SK-N-SH (cell line): ENCODE data around the gene CCDC80. TPM values are rescaled to one million over a fixed set of nuclear protein-coding genes. Genes with fewer than 3 reads are reported as not detected.

Experiments
- CTCF ChIA-PET: fragments of 300-600, 350-600 bp; formaldehyde crosslinking; extraction: SDS; loops from one replicate; lab custom pipeline; 2021; lab: Yijun Ruan, JAX
- POLR2A ChIA-PET: fragments of 350-600 bp; sonication (Branson Sonifier 250); formaldehyde crosslinking; extraction: SDS; loops from one replicate; lab custom pipeline; 2020; ENCODE audit warnings: antibody characterized with exemption, inconsistent platforms; lab: Yijun Ruan, JAX
- DNase-seq: peaks from one replicate; pipeline ENCODE4 v3.0.0; 2012
- H2AFZ ChIP-seq: fragments of 200-600 bp; sonication (generic); 2 replicates; pipeline ENCODE4 v1.8.1; 2016; ENCODE audit warnings: antibody characterized with exemption, mild to moderate bottlenecking, low read depth
- H3F3A ChIP-seq: fragments of 200-600 bp; sonication (generic); replicated peaks from 2 replicates; pipeline ENCODE3; 2016; ENCODE audit warnings: antibody characterized with exemption, mild to moderate bottlenecking; ENCODE audit not compliant: insufficient read depth
- H3K27ac ChIP-seq, 2 experiments: fragments of 200-500 bp in 1 of 2; fragments of 200-600 bp in 1 of 2; sonication (Bioruptor generic) in 1 of 2; sonication (generic), shearing (Covaris generic) in 1 of 2; 2 replicates each; pipeline versions ENCODE4 v1.5.1 to v1.6.1; 2014 to 2016; ENCODE audit warnings: low read depth in 2 of 2, inconsistent platforms in 1 of 2, low read length in 1 of 2, mild to moderate bottlenecking in 1 of 2, mixed read lengths in 1 of 2
- H3K27me3 ChIP-seq: fragments of 200-600 bp; sonication (generic), shearing (Covaris generic); 2 replicates; pipeline ENCODE4 v1.6.1; 2016; ENCODE audit warnings: mixed run types; ENCODE audit not compliant: insufficient read depth
- H3K36me3 ChIP-seq, 2 experiments: fragments of 200-500 bp in 1 of 2; fragments of 200-600 bp in 1 of 2; sonication (Bioruptor generic) in 1 of 2; sonication (generic) in 1 of 2; replicated peaks in 1 of 2; 2 replicates each; pipeline versions ENCODE3 to v1.5.1; 2014 to 2016; ENCODE audit warnings: low read length in 1 of 2, mild to moderate bottlenecking in 1 of 2; ENCODE audit not compliant: insufficient read depth in 2 of 2, control insufficient read depth in 1 of 2
- H3K4me1 ChIP-seq, 2 experiments: fragments of 200-500 bp in 1 of 2; fragments of 200-600 bp in 1 of 2; sonication (Bioruptor generic) in 1 of 2; sonication (generic), shearing (Covaris generic) in 1 of 2; 2 replicates each; pipeline versions ENCODE4 v1.5.1 to v1.6.1; 2014 to 2016; ENCODE audit warnings: low read depth in 1 of 2, low read length in 1 of 2, mixed run types in 1 of 2; ENCODE audit not compliant: insufficient read depth in 2 of 2, control insufficient read depth in 1 of 2
- H3K4me2 ChIP-seq: fragments of 200-600 bp; sonication (generic), shearing (Covaris generic); 2 replicates; pipeline ENCODE4 v1.6.1; 2017; ENCODE audit warnings: mixed run types
- H3K4me3 ChIP-seq, 2 experiments: fragments of 200-500 bp in 1 of 2; fragments of 200-600 bp in 1 of 2; sonication (Bioruptor generic) in 1 of 2; sonication (generic), shearing (Covaris generic) in 1 of 2; 2 replicates each; pipeline versions ENCODE4 v1.5.1 to v1.8.1; 2014 to 2016; ENCODE audit warnings: low read depth in 2 of 2, inconsistent platforms in 1 of 2, low read length in 1 of 2, mild to moderate bottlenecking in 1 of 2, mixed read lengths in 1 of 2, moderate library complexity in 1 of 2
- H3K79me2 ChIP-seq: fragments of 200-600 bp; sonication (generic); 2 replicates; pipeline ENCODE4 v1.8.1; 2017; ENCODE audit warnings: mild to moderate bottlenecking; ENCODE audit not compliant: insufficient read depth
- H3K9ac ChIP-seq: fragments of 200-600 bp; sonication (generic); 2 replicates; pipeline ENCODE4 v1.6.1; 2017; ENCODE audit warnings: mixed run types
- H3K9me2 ChIP-seq: fragments of 200-600 bp; sonication (generic); 2 replicates; pipeline ENCODE4 v1.6.1; 2017; ENCODE audit warnings: mixed run types
- H3K9me3 ChIP-seq: fragments of 200-600 bp; sonication (generic); 2 replicates; pipeline ENCODE4 v1.6.1; 2017; ENCODE audit warnings: mixed run types, mild to moderate bottlenecking, moderate library complexity
- H4K20me1 ChIP-seq: fragments of 200-600 bp; sonication (generic); 2 replicates; pipeline ENCODE4 v1.6.1; 2017; ENCODE audit warnings: mild to moderate bottlenecking, mixed run types; ENCODE audit not compliant: insufficient read depth
- ELF1 ChIP-seq: IDR thresholded peaks from 2 replicates; pipeline ENCODE4 v1.4.0; 2012
- EP300 ChIP-seq, 2 experiments: IDR thresholded peaks; 2 replicates each; pipeline versions ENCODE4 v1.4.0 to v1.6.1; 2012; ENCODE audit warnings: borderline replicate concordance in 1 of 2, low read depth in 1 of 2, low read length in 1 of 2
- EZH2phosphoT487 ChIP-seq: fragments of 200-600 bp; sonication (generic); IDR thresholded peaks from 2 replicates; pipeline ENCODE4 v1.6.1; 2017; ENCODE audit warnings: low read depth, mixed run types, mild to moderate bottlenecking, antibody characterized with exemption, moderate library complexity, borderline replicate concordance
- FOSL2 ChIP-seq: IDR thresholded peaks from 2 replicates; pipeline ENCODE4 v1.4.0; 2012; ENCODE audit warnings: low read depth, mild to moderate bottlenecking, moderate library complexity, borderline replicate concordance
- FOXJ3 ChIP-seq: sonication (generic); formaldehyde crosslinking; IDR thresholded peaks from 2 replicates; pipeline ENCODE4 v1.5.1; 2020; ENCODE audit warnings: mild to moderate bottlenecking, missing genetic modification reagents
- GABPA ChIP-seq: IDR thresholded peaks from 2 replicates; pipeline ENCODE4 v1.4.0; 2012; ENCODE audit warnings: low read depth, mild to moderate bottlenecking
- GATA2 ChIP-seq: sonication (generic); formaldehyde crosslinking; IDR thresholded peaks from 2 replicates; pipeline ENCODE4 v1.5.0; 2020; ENCODE audit warnings: mild to moderate bottlenecking, missing genetic modification reagents
- JUND ChIP-seq: IDR thresholded peaks from 2 replicates; pipeline ENCODE4 v1.4.0; 2012
- MXI1 ChIP-seq: IDR thresholded peaks from 2 replicates; pipeline ENCODE4 v1.6.1; 2012; ENCODE audit warnings: mild to moderate bottlenecking, low read depth, low read length, improper control_type of control experiment
- NRF1 ChIP-seq: IDR thresholded peaks from 2 replicates; pipeline ENCODE4 v1.6.1; 2012; ENCODE audit warnings: low read depth, mild to moderate bottlenecking, low read length
- RFX5 ChIP-seq: IDR thresholded peaks from 2 replicates; pipeline ENCODE4 v1.6.1; 2012; ENCODE audit warnings: mild to moderate bottlenecking, improper control_type of control experiment, low read length
- RXRA ChIP-seq: IDR thresholded peaks from 2 replicates; pipeline ENCODE4 v1.4.0; 2012; ENCODE audit warnings: low read depth, mild to moderate bottlenecking, borderline replicate concordance
- SIN3A ChIP-seq: IDR thresholded peaks from 2 replicates; pipeline ENCODE4 v1.6.1; 2012; ENCODE audit warnings: low read depth, mild to moderate bottlenecking, low read length, moderate library complexity, borderline replicate concordance
- TEAD4 ChIP-seq: IDR thresholded peaks from 2 replicates; pipeline ENCODE4 v1.4.0; 2012; ENCODE audit warnings: mild to moderate bottlenecking, borderline replicate concordance; ENCODE audit not compliant: insufficient read depth
- WGBS: methylation state at CpG from one replicate; pipeline ENCODE4 v1.1.6; 2017; ENCODE audit warnings: low lambda C conversion rate; 5-methylcytosine and 5-hydroxymethylcytosine counted together
- polyA plus RNA-seq, 3 experiments: library from polyadenylated mRNA; depleted of rRNA; stranded (reverse); fragments of >200 nt; gene quantifications; 2 replicates each; pipeline ENCODE4 v1.2.3, GENCODE V29; 2012
- TF ChIP-seq, protein P1 (sequence below): fragments of 200-600 bp; sonication (generic); IDR thresholded peaks from 2 replicates; pipeline ENCODE4 v1.6.1; 2017; ENCODE audit warnings: antibody characterized with exemption, mild to moderate bottlenecking, moderate library complexity
- TF ChIP-seq, protein P2 (sequence below): IDR thresholded peaks from 2 replicates; pipeline ENCODE4 v1.4.0; 2012; ENCODE audit warnings: low read depth
- TF ChIP-seq, protein P3 (sequence below): fragments of 150-350 bp; IDR thresholded peaks from 2 replicates; pipeline ENCODE4 v1.6.1; 2016; ENCODE audit warnings: mild to moderate bottlenecking, low read depth, low read length
- TF ChIP-seq, protein P4 (sequence below): IDR thresholded peaks from 2 replicates; pipeline ENCODE4 v1.4.0; 2012; ENCODE audit warnings: low read depth, borderline replicate concordance

CCDC80 gene
- polyA plus RNA-seq, 1 of the 3 experiments (the other 2 are of a cell fraction), result 83.4 TPM

DNA sequence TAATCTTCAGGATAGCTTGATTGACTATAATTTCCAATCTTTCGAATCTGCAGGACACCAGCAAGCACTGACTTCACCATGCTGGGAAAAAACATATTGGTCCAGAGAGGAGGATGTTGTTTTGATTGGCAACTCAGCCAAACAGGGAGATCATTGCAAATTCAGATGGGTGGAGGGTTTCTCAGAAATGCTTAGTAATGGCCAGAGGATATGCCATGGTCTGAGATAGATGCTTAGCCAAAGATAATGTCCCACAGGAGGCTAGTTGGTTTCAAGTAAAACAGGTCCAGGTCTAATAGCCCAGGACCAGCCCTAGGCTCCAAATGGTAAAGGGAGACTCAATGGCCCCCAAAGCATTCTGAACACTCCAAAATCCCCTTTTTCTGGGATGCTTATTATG lies 46.7 kb upstream of the CCDC80 start (continued):
- TF ChIP-seq, protein P1, sequence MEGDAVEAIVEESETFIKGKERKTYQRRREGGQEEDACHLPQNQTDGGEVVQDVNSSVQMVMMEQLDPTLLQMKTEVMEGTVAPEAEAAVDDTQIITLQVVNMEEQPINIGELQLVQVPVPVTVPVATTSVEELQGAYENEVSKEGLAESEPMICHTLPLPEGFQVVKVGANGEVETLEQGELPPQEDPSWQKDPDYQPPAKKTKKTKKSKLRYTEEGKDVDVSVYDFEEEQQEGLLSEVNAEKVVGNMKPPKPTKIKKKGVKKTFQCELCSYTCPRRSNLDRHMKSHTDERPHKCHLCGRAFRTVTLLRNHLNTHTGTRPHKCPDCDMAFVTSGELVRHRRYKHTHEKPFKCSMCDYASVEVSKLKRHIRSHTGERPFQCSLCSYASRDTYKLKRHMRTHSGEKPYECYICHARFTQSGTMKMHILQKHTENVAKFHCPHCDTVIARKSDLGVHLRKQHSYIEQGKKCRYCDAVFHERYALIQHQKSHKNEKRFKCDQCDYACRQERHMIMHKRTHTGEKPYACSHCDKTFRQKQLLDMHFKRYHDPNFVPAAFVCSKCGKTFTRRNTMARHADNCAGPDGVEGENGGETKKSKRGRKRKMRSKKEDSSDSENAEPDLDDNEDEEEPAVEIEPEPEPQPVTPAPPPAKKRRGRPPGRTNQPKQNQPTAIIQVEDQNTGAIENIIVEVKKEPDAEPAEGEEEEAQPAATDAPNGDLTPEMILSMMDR, result no peak
- no peak for TF ChIP-seq JUND

DNA sequence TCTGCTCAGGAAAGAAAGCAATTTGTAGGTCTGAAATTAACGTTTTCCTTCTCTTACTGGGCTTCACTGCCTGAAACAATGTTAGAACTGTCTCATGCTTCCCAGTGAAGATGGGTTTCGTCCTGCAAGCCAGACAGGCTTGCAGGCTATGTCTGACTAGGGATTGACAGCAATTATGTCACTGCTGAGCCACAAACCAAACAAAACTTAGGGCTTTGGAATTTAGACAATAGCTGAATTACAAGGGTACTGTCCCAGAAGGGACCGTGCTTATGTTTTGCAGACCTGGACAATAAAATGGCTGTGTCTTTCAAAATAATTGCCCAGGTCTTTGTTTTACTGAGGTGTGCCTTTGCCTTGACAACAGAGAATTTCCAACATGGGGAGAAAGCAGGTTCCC lies 46.3 kb upstream of the CCDC80 start:
- 0 out of 4 replicates have a peak overlapping the region, but pooled peaks of 1 of the 2 experiments have one; percentile 11 for H3K27ac ChIP-seq
- no peaks in the 10 kb centered on the region for H3K9me3 ChIP-seq
- TF ChIP-seq EP300 (IDR thresholded peaks at IDR 0.05; ENCODE audit: borderline replicate concordance in 1 of 2, low read depth in 1 of 2, low read length in 1 of 2) (no peak), MXI1 (no peak), RFX5 (no peak), SIN3A (no peak), GATA2 (CRISPR knock-in tag) (no peak), FOSL2 (no peak), GABPA (no peak), ELF1 (no peak), EZH2phosphoT487 (no peak), TEAD4 (no peak), JUND (no peak), NRF1 (no peak), RXRA (no peak), FOXJ3 (CRISPR knock-in tag) (no peak)
- TF ChIP-seq, protein P2, sequence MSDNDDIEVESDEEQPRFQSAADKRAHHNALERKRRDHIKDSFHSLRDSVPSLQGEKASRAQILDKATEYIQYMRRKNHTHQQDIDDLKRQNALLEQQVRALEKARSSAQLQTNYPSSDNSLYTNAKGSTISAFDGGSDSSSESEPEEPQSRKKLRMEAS, result no peak
- TF ChIP-seq, protein P3, sequence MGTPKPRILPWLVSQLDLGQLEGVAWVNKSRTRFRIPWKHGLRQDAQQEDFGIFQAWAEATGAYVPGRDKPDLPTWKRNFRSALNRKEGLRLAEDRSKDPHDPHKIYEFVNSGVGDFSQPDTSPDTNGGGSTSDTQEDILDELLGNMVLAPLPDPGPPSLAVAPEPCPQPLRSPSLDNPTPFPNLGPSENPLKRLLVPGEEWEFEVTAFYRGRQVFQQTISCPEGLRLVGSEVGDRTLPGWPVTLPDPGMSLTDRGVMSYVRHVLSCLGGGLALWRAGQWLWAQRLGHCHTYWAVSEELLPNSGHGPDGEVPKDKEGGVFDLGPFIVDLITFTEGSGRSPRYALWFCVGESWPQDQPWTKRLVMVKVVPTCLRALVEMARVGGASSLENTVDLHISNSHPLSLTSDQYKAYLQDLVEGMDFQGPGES, result no peak
- TF ChIP-seq, protein P1, result no peak
- TF ChIP-seq, protein P4, sequence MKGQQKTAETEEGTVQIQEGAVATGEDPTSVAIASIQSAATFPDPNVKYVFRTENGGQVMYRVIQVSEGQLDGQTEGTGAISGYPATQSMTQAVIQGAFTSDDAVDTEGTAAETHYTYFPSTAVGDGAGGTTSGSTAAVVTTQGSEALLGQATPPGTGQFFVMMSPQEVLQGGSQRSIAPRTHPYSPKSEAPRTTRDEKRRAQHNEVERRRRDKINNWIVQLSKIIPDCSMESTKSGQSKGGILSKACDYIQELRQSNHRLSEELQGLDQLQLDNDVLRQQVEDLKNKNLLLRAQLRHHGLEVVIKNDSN, result no peak
- H3K9ac ChIP-seq, result no peak overlapping the region
- 74% methylated on average over 3 of the region's 3 CpGs for WGBS
- H3F3A ChIP-seq, result peaks cover 45% of the 10 kb centered on the region
- H3K36me3 ChIP-seq, result no peaks in the 10 kb centered on the region
- no peak for DNase-seq
- H3K27me3 ChIP-seq, result no peaks in the 10 kb centered on the region
- H3K4me3 ChIP-seq, result no peak overlapping the region
- no peaks in the 10 kb centered on the region for H3K9me2 ChIP-seq
- CTCF ChIA-PET, result no interaction called here
- no peaks in the 10 kb centered on the region for H4K20me1 ChIP-seq
- H2AFZ ChIP-seq, result peak overlapping the region; percentile 37; the same call in 1 of the 2 replicates
- POLR2A ChIA-PET, result no interaction called here
- H3K4me1 ChIP-seq, result peaks cover 8 to 43% of the 10 kb centered on the region in 2 experiments; a peak in 3 of 4 replicates
- no peaks in the 10 kb centered on the region for H3K79me2 ChIP-seq
- no peak overlapping the region for H3K4me2 ChIP-seq
